Measurements from ENCODE around the gene IQGAP2.

DNA sequence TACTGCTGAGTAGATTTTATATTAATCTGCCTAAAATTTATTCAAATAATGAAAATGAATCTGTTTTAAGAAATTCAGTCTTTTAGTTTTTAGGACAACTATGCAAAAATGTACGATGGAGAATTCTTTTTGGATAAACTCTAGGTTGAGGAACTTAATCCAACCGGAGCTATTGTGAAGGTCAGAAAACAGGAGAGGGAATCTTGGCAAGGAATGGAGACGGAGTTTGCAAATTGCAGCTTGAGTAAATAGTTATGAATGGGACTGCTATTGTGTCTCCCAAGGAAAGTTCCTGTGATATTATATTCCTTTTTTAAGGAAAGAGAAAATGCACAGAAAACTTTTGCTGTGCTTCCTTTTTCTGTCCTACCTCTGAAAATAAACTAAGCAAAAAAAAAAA is 67.9 kb downstream of the IQGAP2 start:
- TF ChIP-seq, protein P1, sequence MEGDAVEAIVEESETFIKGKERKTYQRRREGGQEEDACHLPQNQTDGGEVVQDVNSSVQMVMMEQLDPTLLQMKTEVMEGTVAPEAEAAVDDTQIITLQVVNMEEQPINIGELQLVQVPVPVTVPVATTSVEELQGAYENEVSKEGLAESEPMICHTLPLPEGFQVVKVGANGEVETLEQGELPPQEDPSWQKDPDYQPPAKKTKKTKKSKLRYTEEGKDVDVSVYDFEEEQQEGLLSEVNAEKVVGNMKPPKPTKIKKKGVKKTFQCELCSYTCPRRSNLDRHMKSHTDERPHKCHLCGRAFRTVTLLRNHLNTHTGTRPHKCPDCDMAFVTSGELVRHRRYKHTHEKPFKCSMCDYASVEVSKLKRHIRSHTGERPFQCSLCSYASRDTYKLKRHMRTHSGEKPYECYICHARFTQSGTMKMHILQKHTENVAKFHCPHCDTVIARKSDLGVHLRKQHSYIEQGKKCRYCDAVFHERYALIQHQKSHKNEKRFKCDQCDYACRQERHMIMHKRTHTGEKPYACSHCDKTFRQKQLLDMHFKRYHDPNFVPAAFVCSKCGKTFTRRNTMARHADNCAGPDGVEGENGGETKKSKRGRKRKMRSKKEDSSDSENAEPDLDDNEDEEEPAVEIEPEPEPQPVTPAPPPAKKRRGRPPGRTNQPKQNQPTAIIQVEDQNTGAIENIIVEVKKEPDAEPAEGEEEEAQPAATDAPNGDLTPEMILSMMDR (IDR thresholded peaks at IDR 0.05): no peak
- no peak for TF ChIP-seq EZH2 (IDR thresholded peaks at IDR 0.05; ENCODE audit: borderline replicate concordance, insufficient read depth, low read depth, low read length, poor library complexity, severe bottlenecking)
